IPS-NIHi11 (cell line): ENCODE results near the gene CDT1.
A peak's percentile ranks its signal among the peaks of the same experiment; 100 is the strongest.

ENCODE experiments used
- DNase-seq: peaks from one replicate; pipeline ENCODE4 v3.0.0; 2012; ENCODE audit warnings: mixed read lengths, low spot score

Gene CDT1

GRCh38 chr16:88856828-88857727 lies 53.5 kb downstream of the CDT1 start, which contains the start of the genes GALNS and TRAPPC2L:
TSS of gene GALNS (minus strand) at chr16:88856947. CDS start at chr16:88856877, 70 bp downstream.
TSS of gene TRAPPC2L (plus strand) at chr16:88857127. CDS start at chr16:88857151, 24 bp downstream.
- DNase-seq = peak; percentile 100

- peak; percentile 86 for DNase-seq
Observed at GRCh38 chr16:88857728-88858339, 54.2 kb downstream of the CDT1 start.
